ENCODE measurements around the gene ADCK2.

Gene ADCK2

GRCh38 chr7:140694592-140694991 lies 21.8 kb downstream of the ADCK2 start:
- H3K27ac ChIP-seq, result no peak overlapping the region
- no peak for TF ChIP-seq ZFX (IDR thresholded peaks at IDR 0.05)
- no peak for TF ChIP-seq CTCF (conservative IDR thresholded peaks at IDR 0.05)

- peak overlapping the region; percentile 92; the same call in 1 of the 2 replicates for H3K27ac ChIP-seq
These were observed 22.6 kb downstream of the ADCK2 start for GRCh38 chr7:140695381-140695780.

GRCh38 chr7:140696024-140696679 lies 23.4 kb downstream of the ADCK2 start:
- TF ChIP-seq CTCF (conservative IDR thresholded peaks at IDR 0.05), result no peak
- no peak for TF ChIP-seq ZFX (IDR thresholded peaks at IDR 0.05)
- peak overlapping the region; percentile 92 for H3K27ac ChIP-seq

More at GRCh38 chr7:140695381-140695780, 22.6 kb downstream of the ADCK2 start:
- no peak for TF ChIP-seq ZFX (IDR thresholded peaks at IDR 0.05)
- TF ChIP-seq CTCF (conservative IDR thresholded peaks at IDR 0.05), result no peak

GRCh38 chr7:140696680-140697446 lies 24.1 kb downstream of the ADCK2 start, which contains the start of gene NDUFB2:
Gene NDUFB2, plus strand, starts transcription at chr7:140696708. Its CDS starts 37 bp downstream, at chr7:140696745.
- TF ChIP-seq CTCF (conservative IDR thresholded peaks at IDR 0.05) (no peak; the same call in 1 of the 2 replicates), ZFX (IDR thresholded peaks at IDR 0.05) (peak; percentile 99)
- peak within 1 kb of the TSS; percentile 92 for H3K27ac ChIP-seq

GRCh38 chr7:140697447-140698143 lies 24.9 kb downstream of the ADCK2 start:
- peak overlapping the region; percentile 92 for H3K27ac ChIP-seq

GRCh38 chr7:140698477-140698876 lies 25.7 kb downstream of the ADCK2 start:
- no peak overlapping the region for H3K27ac ChIP-seq
- no peak for TF ChIP-seq ZFX (IDR thresholded peaks at IDR 0.05)
- TF ChIP-seq CTCF (conservative IDR thresholded peaks at IDR 0.05), result no peak

More at GRCh38 chr7:140697447-140698143, 24.9 kb downstream of the ADCK2 start:
- TF ChIP-seq CTCF (conservative IDR thresholded peaks at IDR 0.05) (no peak), ZFX (IDR thresholded peaks at IDR 0.05) (no peak)

Measured in C4-2B (cell line).